ENCODE results near the gene CD47. TPM values are rescaled to one million over a fixed set of nuclear protein-coding genes. Genes with fewer than 3 reads are reported as not detected.

CD47 gene
- total and polyA plus RNA-seq, 8 donors: 15.9 to 154 (median 79.9) TPM

DNA sequence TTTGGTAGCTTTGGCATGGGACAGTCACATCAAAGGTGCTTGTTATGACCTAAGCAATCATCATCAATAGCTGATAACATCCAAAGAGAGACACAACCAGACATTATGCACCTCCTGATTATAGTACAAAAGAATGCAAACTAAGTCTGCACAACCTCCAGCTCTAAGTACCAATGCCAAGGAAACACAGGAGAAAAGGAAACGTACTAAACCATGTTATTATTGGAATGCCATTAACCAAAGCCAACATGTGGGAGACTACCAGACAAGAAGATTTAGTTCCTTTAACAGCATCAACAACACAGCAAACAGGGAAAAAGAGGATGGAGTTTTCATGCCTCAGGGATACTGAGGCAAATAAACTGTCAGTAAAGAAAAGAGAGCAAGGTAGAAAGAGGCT lies 61.4 kb downstream of the CD47 start:
- no peak for DNase-seq
- Histone ChIP-seq H3K4me3 (no peak overlapping the region), H3K36me3 (no peaks in the 10 kb centered on the region), H3K27ac (no peak overlapping the region), H3K27me3 (no peaks in the 10 kb centered on the region), H3K4me1 (peaks cover 0 to 6% (median 0%) of the 10 kb centered on the region in 4 donors), H3K9me3 (no peaks in the 10 kb centered on the region)
- WGBS, 5 donors: 53 to 86% (median 68%) methylated on average over 1 of the region's 1 CpG
- intact Hi-C loops (cut with DNase I; ENCODE audit: low total_unique reads): no loop called here
- no peak for TF ChIP-seq EP300 (IDR thresholded peaks at IDR 0.05)
- TF ChIP-seq, protein P1, sequence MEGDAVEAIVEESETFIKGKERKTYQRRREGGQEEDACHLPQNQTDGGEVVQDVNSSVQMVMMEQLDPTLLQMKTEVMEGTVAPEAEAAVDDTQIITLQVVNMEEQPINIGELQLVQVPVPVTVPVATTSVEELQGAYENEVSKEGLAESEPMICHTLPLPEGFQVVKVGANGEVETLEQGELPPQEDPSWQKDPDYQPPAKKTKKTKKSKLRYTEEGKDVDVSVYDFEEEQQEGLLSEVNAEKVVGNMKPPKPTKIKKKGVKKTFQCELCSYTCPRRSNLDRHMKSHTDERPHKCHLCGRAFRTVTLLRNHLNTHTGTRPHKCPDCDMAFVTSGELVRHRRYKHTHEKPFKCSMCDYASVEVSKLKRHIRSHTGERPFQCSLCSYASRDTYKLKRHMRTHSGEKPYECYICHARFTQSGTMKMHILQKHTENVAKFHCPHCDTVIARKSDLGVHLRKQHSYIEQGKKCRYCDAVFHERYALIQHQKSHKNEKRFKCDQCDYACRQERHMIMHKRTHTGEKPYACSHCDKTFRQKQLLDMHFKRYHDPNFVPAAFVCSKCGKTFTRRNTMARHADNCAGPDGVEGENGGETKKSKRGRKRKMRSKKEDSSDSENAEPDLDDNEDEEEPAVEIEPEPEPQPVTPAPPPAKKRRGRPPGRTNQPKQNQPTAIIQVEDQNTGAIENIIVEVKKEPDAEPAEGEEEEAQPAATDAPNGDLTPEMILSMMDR (IDR thresholded peaks at IDR 0.05): no peak
- TF ChIP-seq POLR2AphosphoS5 (IDR thresholded peaks at IDR 0.05): no peak
- TF ChIP-seq POLR2A (IDR thresholded peaks at IDR 0.05): no peak

DNA sequence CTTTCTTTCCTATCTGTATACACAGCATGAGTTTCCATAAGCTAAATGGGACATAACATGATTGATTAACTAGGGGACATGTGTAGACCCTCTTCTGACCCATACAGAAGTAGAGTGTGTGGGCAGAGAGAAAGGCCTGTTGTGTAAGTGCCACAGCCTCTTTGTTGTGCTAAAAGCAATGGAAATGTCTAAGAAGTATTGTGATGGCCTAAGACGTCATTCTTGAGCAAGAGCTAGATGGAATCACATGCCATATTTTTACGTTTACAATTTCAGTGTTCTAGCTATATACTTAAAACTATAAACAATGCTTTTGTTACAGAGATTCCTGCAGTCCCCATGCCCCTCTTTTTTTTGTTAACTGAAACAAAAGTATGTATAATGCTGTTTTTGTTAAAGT lies 61.9 kb downstream of the CD47 start:
- H3K4me3 ChIP-seq: no peak overlapping the region
- no peaks in the 10 kb centered on the region for H3K9me3 ChIP-seq
- intact Hi-C loops (cut with DNase I; ENCODE audit: low total_unique reads): no loop called here
- H3K27ac ChIP-seq: no peak overlapping the region
- peaks cover 0 to 6% (median 0%) of the 10 kb centered on the region in 4 donors for H3K4me1 ChIP-seq
- no peak for DNase-seq
- 61 to 99% (median 93%) methylated on average over 2 of the region's 2 CpGs for WGBS, 5 donors
- no peaks in the 10 kb centered on the region for H3K36me3 ChIP-seq
- H3K27me3 ChIP-seq: no peaks in the 10 kb centered on the region
- no peak for TF ChIP-seq POLR2AphosphoS5 (IDR thresholded peaks at IDR 0.05)
- TF ChIP-seq POLR2A (IDR thresholded peaks at IDR 0.05): no peak
- TF ChIP-seq, protein P1 (IDR thresholded peaks at IDR 0.05): no peak
- TF ChIP-seq EP300 (IDR thresholded peaks at IDR 0.05): no peak

DNA sequence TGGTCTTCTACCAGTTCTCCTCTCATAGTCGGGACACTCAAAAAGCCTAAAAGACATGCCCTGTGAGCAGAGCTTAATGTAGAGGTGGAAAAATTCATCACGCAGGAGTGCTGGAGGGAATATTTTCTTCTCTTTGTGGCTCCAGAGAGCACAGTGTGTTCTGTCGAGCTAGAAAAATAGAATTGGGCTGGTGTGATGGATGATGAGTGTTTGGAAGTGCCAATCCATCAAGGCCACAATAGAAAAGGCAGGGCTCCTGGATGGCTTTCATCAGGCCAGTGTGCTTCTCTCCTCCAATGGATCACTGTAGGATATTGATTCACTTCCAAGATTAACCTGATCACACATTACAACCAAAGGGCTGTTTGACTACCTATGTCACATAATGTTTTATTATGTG lies 65.7 kb downstream of the CD47 start:
- H3K27ac ChIP-seq: no peak overlapping the region

DNA sequence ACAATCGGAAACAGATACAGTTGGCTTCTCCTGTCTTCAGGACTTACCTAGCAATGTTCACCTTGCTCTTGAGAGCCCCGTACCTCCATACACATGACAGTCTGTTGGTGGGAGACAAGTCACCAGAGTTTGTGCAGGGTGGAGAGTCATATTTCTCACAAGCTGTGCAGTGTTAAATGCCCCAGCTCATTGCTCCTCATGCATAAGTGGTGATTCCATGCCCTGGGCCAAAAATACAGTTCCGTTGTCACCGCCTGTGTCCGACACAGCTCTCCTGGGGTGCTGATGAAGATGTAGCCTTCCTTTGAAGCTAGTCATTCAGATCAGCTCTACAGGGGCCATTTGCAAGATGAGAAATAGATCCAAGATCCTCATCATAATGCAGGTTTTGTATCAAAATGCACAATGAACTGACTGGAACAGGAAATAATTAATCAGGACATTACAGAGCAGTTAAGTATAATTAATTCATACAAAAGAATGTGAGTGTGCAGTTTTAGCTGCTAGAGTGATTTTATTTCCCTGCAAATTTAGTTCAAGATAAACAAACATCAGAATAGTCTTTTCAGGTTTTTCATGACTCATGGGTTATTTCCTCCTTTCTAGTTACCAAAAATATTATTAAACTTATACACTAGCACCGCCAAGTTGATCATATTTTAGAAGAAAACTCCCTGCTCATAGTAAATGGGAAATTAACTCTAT lies 66.5 kb downstream of the CD47 start:
- no peak overlapping the region for H3K4me3 ChIP-seq
- WGBS, 5 donors: 84 to 93% (median 90%) methylated on average over 6 of the region's 6 CpGs
- no peaks in the 10 kb centered on the region for H3K36me3 ChIP-seq
- intact Hi-C loops (cut with DNase I; ENCODE audit: low total_unique reads): no loop called here
- H3K9me3 ChIP-seq: no peaks in the 10 kb centered on the region
- DNase-seq: no peak
- H3K27ac ChIP-seq: no peak overlapping the region
- no peaks in the 10 kb centered on the region for H3K4me1 ChIP-seq
- TF ChIP-seq POLR2A (IDR thresholded peaks at IDR 0.05): no peak
- no peak for TF ChIP-seq EP300 (IDR thresholded peaks at IDR 0.05)
- no peak for TF ChIP-seq POLR2AphosphoS5 (IDR thresholded peaks at IDR 0.05)
- no peaks in the 10 kb centered on the region for H3K27me3 ChIP-seq

More for the DNA sequence above, 65.7 kb downstream of the CD47 start:
- intact Hi-C loops (cut with DNase I; ENCODE audit: low total_unique reads): no loop called here
- no peak for DNase-seq
- no peaks in the 10 kb centered on the region for H3K4me1 ChIP-seq
- no peaks in the 10 kb centered on the region for H3K27me3 ChIP-seq
- TF ChIP-seq EP300 (IDR thresholded peaks at IDR 0.05): no peak
- no peaks in the 10 kb centered on the region for H3K9me3 ChIP-seq
- WGBS, 5 donors: 79 to 95% (median 86%) methylated on average over 3 of the region's 3 CpGs
- no peaks in the 10 kb centered on the region for H3K36me3 ChIP-seq
- no peak overlapping the region for H3K4me3 ChIP-seq

DNA sequence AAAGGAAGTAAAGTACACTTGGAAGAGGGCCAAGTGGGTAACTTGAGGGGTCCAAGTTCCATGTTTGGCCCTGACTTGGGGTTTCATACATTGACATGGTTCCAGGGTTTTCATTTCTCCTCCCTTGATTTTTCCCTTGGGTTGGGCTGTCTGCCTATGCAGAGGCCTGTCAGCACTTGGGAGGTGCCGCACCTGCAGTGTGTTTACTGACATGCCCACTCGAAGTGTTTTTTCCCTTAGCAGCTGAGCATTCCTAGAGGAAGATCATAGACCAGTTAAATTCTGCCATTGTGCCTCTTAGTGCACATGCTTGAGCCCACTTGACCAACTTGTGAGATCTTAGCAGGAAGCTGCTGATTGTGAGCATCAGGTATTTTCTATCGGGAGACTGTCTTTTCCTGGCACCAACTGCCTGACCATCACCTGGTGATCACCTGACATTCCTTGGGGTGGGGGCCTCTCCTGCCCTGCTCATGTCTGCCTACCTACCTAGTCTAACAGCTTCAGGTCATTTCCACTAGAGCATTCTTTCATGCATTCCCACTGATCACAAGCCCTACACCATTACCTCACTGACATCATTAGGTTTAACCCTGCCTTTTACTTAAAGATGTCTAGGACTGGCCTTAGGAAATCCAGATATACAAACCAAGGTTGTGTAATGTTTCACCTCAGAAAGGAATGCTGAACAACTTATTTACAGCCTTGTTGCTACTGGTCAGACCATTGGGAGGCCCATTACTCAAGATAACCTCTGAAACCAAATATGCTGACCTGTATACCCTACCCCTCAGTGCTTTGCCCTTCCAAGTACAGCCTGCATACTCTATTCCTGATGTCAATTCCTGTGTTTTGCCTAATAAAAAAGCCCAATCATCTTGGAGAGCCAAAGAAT lies 68.3 kb downstream of the CD47 start:
- no peaks in the 10 kb centered on the region for H3K9me3 ChIP-seq
- peak in 1 of 2 donors; percentile 35 for DNase-seq
- no peaks in the 10 kb centered on the region for H3K36me3 ChIP-seq
- TF ChIP-seq EP300 (IDR thresholded peaks at IDR 0.05): no peak
- TF ChIP-seq POLR2AphosphoS5 (IDR thresholded peaks at IDR 0.05): no peak
- TF ChIP-seq, protein P1 (IDR thresholded peaks at IDR 0.05): no peak
- TF ChIP-seq POLR2A (IDR thresholded peaks at IDR 0.05): no peak
- H3K27me3 ChIP-seq: no peaks in the 10 kb centered on the region
- H3K27ac ChIP-seq: no peak overlapping the region
- no peaks in the 10 kb centered on the region for H3K4me1 ChIP-seq
- WGBS, 5 donors: 64 to 79% (median 76%) methylated on average over 3 of the region's 3 CpGs
- H3K4me3 ChIP-seq: no peak overlapping the region
- intact Hi-C loops (cut with DNase I; ENCODE audit: low total_unique reads): no loop called here

Data from stomach (tissue), 9 donors.